GM13976 (cell line): ENCODE measurements around the gene PSMD11.

Source experiments
- DNase-seq: peaks from one replicate; pipeline ENCODE4 v3.0.0; 2012; ENCODE audit warnings: low spot score
- CTCF ChIP-seq: IDR thresholded peaks from 2 replicates; pipeline ENCODE4 v1.5.1; 2012; ENCODE audit warnings: borderline replicate concordance, mild to moderate bottlenecking; ENCODE audit not compliant: insufficient read depth; ENCODE audit errors: extremely low read depth, missing control alignments, control extremely low read depth
- in situ Hi-C: fragments of 300-500 bp; cut with MboI; formaldehyde crosslinking; loops from one replicate; pipeline ENCODE4 v1.12.0; 2022; ENCODE audit warnings: low sequenced_read_pairs, mixed read lengths, inconsistent platforms; ENCODE audit not compliant: unreplicated experiment

PSMD11 gene

DNA sequence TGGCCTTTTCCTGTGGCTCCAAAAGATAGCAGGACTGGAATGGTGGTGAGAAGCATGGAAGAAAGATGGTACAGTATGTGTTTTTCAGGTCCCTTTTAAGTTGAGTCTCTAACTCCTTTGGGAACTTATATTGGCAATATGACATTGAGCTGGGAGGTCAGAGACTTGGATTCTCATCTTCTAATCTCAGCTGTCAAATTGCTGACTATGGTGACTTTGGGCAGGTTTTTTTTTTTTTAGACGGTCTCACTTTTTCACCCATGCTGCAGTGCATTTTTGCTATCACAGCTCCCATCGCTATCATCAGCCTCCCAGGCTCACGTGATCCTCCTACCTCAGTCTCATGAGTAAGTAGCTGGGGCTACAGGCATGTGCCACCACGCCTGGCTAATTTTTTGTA, 27.3 kb downstream of the PSMD11 start:
- TF ChIP-seq CTCF = no peak
- no peak for DNase-seq
- in situ Hi-C loops = loop anchor here (25.0 kb wide), 1 partner anchor 441 kb away; no protein-coding TSS in a partner anchor

- TF ChIP-seq CTCF = no peak
- DNase-seq = no peak
- in situ Hi-C loops = no loop called here
These were observed 30.9 kb downstream of the PSMD11 start for GRCh38 chr17:32475258-32475657.

DNA sequence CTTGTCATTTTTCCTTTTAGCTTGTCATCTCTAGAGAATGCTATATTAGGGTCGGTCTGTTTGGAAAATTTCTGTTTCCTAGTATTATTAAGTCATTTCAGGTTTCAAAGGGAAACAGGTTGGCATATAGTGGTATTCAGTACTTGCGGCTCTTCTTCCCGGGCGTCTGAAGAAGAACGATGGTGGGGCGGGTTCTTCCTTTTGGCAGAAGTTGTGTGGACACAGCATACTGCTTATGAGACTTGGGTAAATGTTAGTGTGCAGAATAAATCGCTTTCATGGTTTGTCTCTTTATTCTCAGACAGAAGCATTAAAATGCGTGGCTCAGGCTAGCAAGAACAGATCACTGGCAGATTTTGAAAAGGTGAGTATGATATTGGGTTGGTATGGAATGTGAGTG, 32.9 kb downstream of the PSMD11 start:
- TF ChIP-seq CTCF = no peak
- in situ Hi-C loops = no loop called here
- no peak for DNase-seq

GRCh38 chr17:32479074-32479617, 34.8 kb downstream of the PSMD11 start:
- TF ChIP-seq CTCF = no peak
- DNase-seq = no peak
- in situ Hi-C loops = no loop called here

DNA sequence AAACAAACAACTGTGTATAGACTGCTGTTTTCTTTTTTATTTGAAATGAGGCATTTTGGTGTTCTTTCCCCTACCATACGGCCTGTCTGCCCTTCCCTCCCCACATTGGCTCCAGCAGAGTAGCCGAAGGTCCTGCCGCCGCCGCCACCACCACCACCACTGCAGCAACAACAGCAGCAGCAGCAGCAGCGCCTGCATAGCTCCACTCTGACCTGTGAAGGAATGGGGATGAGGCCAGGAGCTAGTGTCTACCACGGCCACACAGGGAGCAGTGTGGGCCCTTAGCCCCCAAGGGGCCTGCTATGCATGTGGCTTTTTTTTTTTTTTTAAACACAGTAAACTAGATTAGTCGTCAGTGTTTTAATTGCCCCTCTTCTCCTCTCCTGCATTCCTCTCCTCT, 36.9 kb downstream of the PSMD11 start:
- no peak for DNase-seq
- in situ Hi-C loops = loop anchor here (10.0 kb wide), 1 partner anchor 284 kb away; no protein-coding TSS in a partner anchor
- no peak for TF ChIP-seq CTCF

- TF ChIP-seq CTCF = no peak
- in situ Hi-C loops = loop anchor here (10.0 kb wide), 1 partner anchor 282 kb away; no protein-coding TSS in a partner anchor
- DNase-seq = no peak
These were observed 38.4 kb downstream of the PSMD11 start for GRCh38 chr17:32482568-32483320.
